ENCODE results near the gene DNMT3L. TPM values are rescaled to one million over a fixed set of nuclear protein-coding genes. Genes with fewer than 3 reads are reported as not detected.
"Not testable (repeated sequence)": the region's sequence is repeated elsewhere in the genome, so short reads cannot be mapped to it uniquely, and the experiment has no call there.

DNMT3L gene
- total RNA-seq: not detected
- long read RNA-seq: 0 reads

- intact Hi-C loops (cut with DNase I): no loop called here
- no peak for ATAC-seq (ENCODE audit: poor library complexity)
- no peak for DNase-seq
These were observed at the start of gene DNMT3L for GRCh38 chr21:44261675-44262295. TSS of gene DNMT3L (minus strand) at chr21:44261897. CDS start at chr21:44261259, 638 bp downstream.

GRCh38 chr21:44310628-44311507 is 49.2 kb upstream of the DNMT3L start:
- intact Hi-C loops (cut with DNase I): no loop called here
- DNase-seq (no peak), ATAC-seq (ENCODE audit: poor library complexity) (no peak)

- DNase-seq: no peak
- intact Hi-C loops (cut with DNase I): no loop called here
- no peak for ATAC-seq (ENCODE audit: poor library complexity)
These were observed 45.4 kb upstream of the DNMT3L start for GRCh38 chr21:44306936-44307704.

GRCh38 chr21:44305691-44306090 is 44.0 kb upstream of the DNMT3L start:
- intact Hi-C loops (cut with DNase I): no loop called here

GRCh38 chr21:44304877-44305293 is 43.2 kb upstream of the DNMT3L start:
- DNase-seq (no peak), ATAC-seq (ENCODE audit: poor library complexity) (peak; percentile 32)
- intact Hi-C loops (cut with DNase I): no loop called here

More at GRCh38 chr21:44305691-44306090, 44.0 kb upstream of the DNMT3L start:
- no peak for DNase-seq
- no peak for ATAC-seq (ENCODE audit: poor library complexity)

GRCh38 chr21:44304011-44304616 is 42.4 kb upstream of the DNMT3L start:
- intact Hi-C loops (cut with DNase I): no loop called here

GRCh38 chr21:44303490-44303981 is 41.8 kb upstream of the DNMT3L start:
- no peak for ATAC-seq (ENCODE audit: poor library complexity)
- no peak for DNase-seq
- intact Hi-C loops (cut with DNase I): no loop called here

More at GRCh38 chr21:44304011-44304616, 42.4 kb upstream of the DNMT3L start:
- ATAC-seq (ENCODE audit: poor library complexity) (no peak), DNase-seq (no peak)

GRCh38 chr21:44302573-44303401 is 41.1 kb upstream of the DNMT3L start:
- ATAC-seq (ENCODE audit: poor library complexity); intact Hi-C loops (cut with DNase I); DNase-seq: not testable (repeated sequence)

GRCh38 chr21:44301961-44302406 is 40.3 kb upstream of the DNMT3L start:
- DNase-seq (no peak), ATAC-seq (ENCODE audit: poor library complexity) (no peak)
- intact Hi-C loops (cut with DNase I): no loop called here

- intact Hi-C loops (cut with DNase I): no loop called here
- no peak for DNase-seq
- ATAC-seq (ENCODE audit: poor library complexity): no peak
These were observed 39.4 kb upstream of the DNMT3L start for GRCh38 chr21:44301141-44301540.

GRCh38 chr21:44300262-44300959 is 38.7 kb upstream of the DNMT3L start:
- ATAC-seq (ENCODE audit: poor library complexity) (peak; percentile 50), DNase-seq (peak; percentile 87)
- intact Hi-C loops (cut with DNase I): no loop called here

GRCh38 chr21:44299458-44300261 is 38.0 kb upstream of the DNMT3L start, which contains the start of gene PFKL:
TSS of gene PFKL (plus strand) at chr21:44300053. CDS start at chr21:44300106, 53 bp downstream.
- peak; percentile 83 for DNase-seq
- intact Hi-C loops (cut with DNase I): no loop called here
- ATAC-seq (ENCODE audit: poor library complexity): peak; percentile 69

GRCh38 chr21:44299085-44299457 is 37.4 kb upstream of the DNMT3L start:
- DNase-seq (no peak), ATAC-seq (ENCODE audit: poor library complexity) (no peak)
- intact Hi-C loops (cut with DNase I): no loop called here

- intact Hi-C loops (cut with DNase I): no loop called here
- ATAC-seq (ENCODE audit: poor library complexity) (no peak), DNase-seq (no peak)
These were observed 36.6 kb upstream of the DNMT3L start for GRCh38 chr21:44298301-44298700.

GRCh38 chr21:44297525-44298290 is 36.0 kb upstream of the DNMT3L start:
- intact Hi-C loops (cut with DNase I): no loop called here
- peak; percentile 93 for DNase-seq
- ATAC-seq (ENCODE audit: poor library complexity): peak; percentile 56

GRCh38 chr21:44296916-44297315 is 35.2 kb upstream of the DNMT3L start:
- DNase-seq (no peak), ATAC-seq (ENCODE audit: poor library complexity) (no peak)
- intact Hi-C loops (cut with DNase I): no loop called here
